K562 (cell line): ENCODE measurements around the gene CCDC78. TPM values are rescaled to one million over a fixed set of nuclear protein-coding genes. Genes with fewer than 3 reads are reported as not detected.
A peak's percentile ranks its signal among the peaks of the same experiment; 100 is the strongest.

Experiments
- ATAC-seq: fragments of 200-7000 bp; cut with Tn5 transposase; 3 replicates; pipeline ENCODE4 v1.9.1; 2020; ENCODE audit warnings: moderate library complexity
- BruUV-seq: library from RNA; stranded (reverse); fragments of 400-500 nt; replicated peaks from 2 replicates; lab custom pipeline; 2021; lab: Mats Ljungman, UMichigan
- CTCF ChIA-PET: fragments of 300-600 bp; formaldehyde crosslinking; extraction: SDS; loops from one replicate; lab custom pipeline; 2021; ENCODE audit warnings: low intra/inter-chr PET ratio; lab: Yijun Ruan, JAX
- POLR2A ChIA-PET: fragments of 300-600, 350-650 bp; sonication (Branson Sonifier 250); formaldehyde crosslinking; extraction: SDS; loops from one replicate; lab custom pipeline; 2021; ENCODE audit warnings: antibody characterized with exemption, inconsistent platforms; lab: Yijun Ruan, JAX
- DNase-seq, 4 experiments: peaks; one replicate each; pipeline versions ENCODE4 v3.0.0 to v3.0.0-alpha.2; 2011 to 2018; ENCODE audit warnings: low spot score in 3 of 4, mixed read lengths in 3 of 4; ENCODE audit errors: extremely low read depth in 1 of 4
- FAIRE-seq: peaks from 2 replicates; lab custom pipeline; 2011; peaks lifted over from hg19 to GRCh38; lab: Jason Lieb, UNC
- H2AFZ ChIP-seq: 2 replicates; pipeline ENCODE4 v1.6.0; 2011; ENCODE audit warnings: low read depth, low read length, control low read depth, inconsistent platforms
- H3K27ac ChIP-seq: fragments of 200-600 bp; 3 replicates; pipeline ENCODE4 v1.8.0; 2011; ENCODE audit warnings: low read depth, mild to moderate bottlenecking, control low read depth, inconsistent platforms, low read length, moderate library complexity, mixed read lengths; ENCODE audit errors: extremely low read depth
- H3K27me3 ChIP-seq, 2 experiments: fragments of 300-600 bp in 1 of 2; 2 replicates in 1 of 2; 3 replicates in 1 of 2; pipeline versions ENCODE4 v1.6.0 to v1.8.0; 2011; ENCODE audit warnings: inconsistent platforms in 2 of 2, low read length in 2 of 2, mild to moderate bottlenecking in 1 of 2, mixed read lengths in 1 of 2, moderate library complexity in 1 of 2; ENCODE audit not compliant: control insufficient read depth in 2 of 2, insufficient read depth in 2 of 2
- H3K36me3 ChIP-seq: fragments of 300-600 bp; 3 replicates; pipeline ENCODE4 v1.8.0; 2011; ENCODE audit warnings: mild to moderate bottlenecking, low read length, inconsistent platforms; ENCODE audit not compliant: control insufficient read depth, insufficient read depth
- H3K4me1 ChIP-seq, 2 experiments: fragments of 200-600 bp in 1 of 2; replicated peaks in 1 of 2; 2 replicates in 1 of 2; 3 replicates in 1 of 2; pipeline versions ENCODE4 v1.5.1 to v1.8.0; 2011; ENCODE audit warnings: inconsistent platforms in 2 of 2, low read length in 2 of 2, mild to moderate bottlenecking in 1 of 2, mixed read lengths in 1 of 2, moderate library complexity in 1 of 2; ENCODE audit not compliant: control insufficient read depth in 2 of 2, insufficient read depth in 2 of 2
- H3K4me2 ChIP-seq: 2 replicates; pipeline ENCODE4 v1.6.1; 2011; ENCODE audit warnings: low read length, control low read depth, inconsistent platforms, mixed read lengths; ENCODE audit not compliant: insufficient read depth
- H3K4me3 ChIP-seq: fragments of 200-600 bp; sonication (generic), shearing (Covaris generic); 2 replicates; pipeline ENCODE4 v1.5.1; 2016; ENCODE audit warnings: control low read depth, inconsistent platforms
- H3K79me2 ChIP-seq: fragments of 200-600 bp; 3 replicates; pipeline ENCODE4 v1.8.0; 2011; ENCODE audit warnings: low read length, inconsistent platforms; ENCODE audit not compliant: control insufficient read depth, insufficient read depth
- H3K9ac ChIP-seq, 2 experiments: 2 replicates each; pipeline versions ENCODE4 v1.6.0 to v1.6.1; 2011; ENCODE audit warnings: low read depth in 2 of 2, low read length in 2 of 2, control low read depth in 1 of 2, inconsistent platforms in 1 of 2, mild to moderate bottlenecking in 1 of 2, mixed read lengths in 1 of 2; ENCODE audit not compliant: insufficient read depth in 1 of 2
- H3K9me1 ChIP-seq: one replicate; pipeline ENCODE4 v1.6.0; 2011; ENCODE audit warnings: inconsistent platforms, mild to moderate bottlenecking, low read length, moderate library complexity; ENCODE audit not compliant: control insufficient read depth, insufficient read depth
- H3K9me3 ChIP-seq: replicated peaks from 2 replicates; pipeline ENCODE4 v1.5.1; 2011; ENCODE audit warnings: low read depth, low read length, inconsistent platforms; ENCODE audit not compliant: control insufficient read depth, insufficient read depth
- H4K20me1 ChIP-seq: replicated peaks from 2 replicates; pipeline ENCODE4 v1.6.1; 2011; ENCODE audit warnings: low read length, inconsistent platforms, mixed read lengths; ENCODE audit not compliant: control insufficient read depth, insufficient read depth
- CC2D1A ChIP-seq: fragments of 450-650 bp; IDR thresholded peaks from 2 replicates; pipeline ENCODE4 v1.6.1; 2017; ENCODE audit warnings: mild to moderate bottlenecking
- DPF2 ChIP-seq: fragments of 450-650 bp; IDR thresholded peaks from 2 replicates; pipeline ENCODE4 v1.6.1; 2016
- FOXA1 ChIP-seq: fragments of 450-650 bp; IDR thresholded peaks from 2 replicates; pipeline ENCODE4 v1.6.1; 2016; ENCODE audit warnings: mild to moderate bottlenecking, borderline replicate concordance
- WGBS: fragments of 100-300 bp; shearing (Covaris generic); methylation state at CpG from one replicate; pipeline ENCODE4 v1.1.6; 2016; ENCODE audit warnings: low coverage, mixed read lengths; ENCODE audit not compliant: insufficient coverage; ENCODE audit errors: missing lambda C conversion rate; 5-methylcytosine and 5-hydroxymethylcytosine counted together
- in situ Hi-C: fragments of 300-500 bp; cut with MboI; formaldehyde crosslinking; loops from 4 replicates; pipeline ENCODE4 v1.15.0; 2018; ENCODE audit warnings: inconsistent platforms, mixed read lengths
- intact Hi-C: fragments of 100-400 bp; cut with micrococcal nuclease; formaldehyde crosslinking; loops from 2 replicates; pipeline ENCODE4 v1.14.2; 2022
- polyA plus RNA-seq, 8 experiments: library from polyadenylated mRNA; depleted of rRNA in 4 of 8; stranded (reverse) in 5 of 8; unstranded in 3 of 8; fragments of >200 nt; fragmentation: Nextera tagmentation in 2 of 8; fragmentation: Illumina TruSeq in 1 of 8; extraction: Ambion mirVana in 2 of 8; extraction: Trizol in 1 of 8; gene quantifications; 2 replicates each; pipeline versions ENCODE4 v1.2.1 to v1.2.3, GENCODE V29; 2011 to 2014; ENCODE audit warnings: inconsistent platforms in 1 of 8, missing spikeins in 1 of 8
- total RNA-seq, 7 experiments: library from RNA; depleted of rRNA in 6 of 7; stranded (reverse); fragments of >200 nt in 6 of 7; fragmentation: Illumina TruSeq in 2 of 7; extraction: Trizol in 2 of 7; gene quantifications; 2 replicates each; pipeline versions ENCODE4 v1.2.1 to v1.2.3, GENCODE V29; 2011 to 2021; ENCODE audit warnings: low replicate concordance in 1 of 7
- TF ChIP-seq, protein P1 (sequence below), 3 experiments: IDR thresholded peaks in 2 of 3; conservative IDR thresholded peaks in 1 of 3; 2 replicates each; pipeline ENCODE4 v1.5.1; 2011 to 2012; ENCODE audit warnings: low read length in 3 of 3, mild to moderate bottlenecking in 3 of 3, control low read depth in 2 of 3, improper control_type of control experiment in 1 of 3, inconsistent platforms in 1 of 3, low read depth in 1 of 3, mixed read lengths in 1 of 3, moderate library complexity in 1 of 3; ENCODE audit not compliant: insufficient read depth in 2 of 3
- TF ChIP-seq, protein P2 (sequence below): sonication (generic); formaldehyde crosslinking; IDR thresholded peaks from 2 replicates; pipeline ENCODE4 v1.8.0; 2022; ENCODE audit warnings: missing genetic modification reagents, mild to moderate bottlenecking, moderate library complexity, borderline replicate concordance

The CCDC78 gene
- total and polyA plus RNA-seq, 9 of the 15 experiments (the other 6 are each of a cell fraction or from before 2014, with no cell fraction given), result 0.24 to 17.7 (median 2.9) TPM

DNA sequence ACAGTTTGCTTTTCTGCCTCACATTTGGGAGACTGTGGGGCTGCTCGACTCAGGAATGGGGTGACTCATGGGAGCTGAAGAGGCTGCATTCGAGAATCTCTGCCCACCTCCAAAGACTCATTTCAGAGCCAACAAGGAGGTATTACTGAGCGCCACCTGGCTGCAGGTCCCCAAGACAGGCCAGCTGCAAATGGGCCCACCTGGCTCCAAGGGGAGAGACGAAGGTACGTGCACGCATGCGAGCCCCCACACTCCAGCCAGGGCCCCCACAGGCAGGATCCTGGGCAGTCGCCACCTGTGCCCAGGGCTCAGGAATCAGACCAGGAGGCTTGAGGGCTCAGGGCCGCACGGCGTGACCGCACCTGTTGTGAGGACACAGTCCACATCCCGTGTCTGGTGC lies 6.7 kb upstream of the CCDC78 start:
- Histone ChIP-seq H3K79me2 (peaks cover 18% of the 10 kb centered on the region), H3K4me3 (no peak overlapping the region), H4K20me1 (no peaks in the 10 kb centered on the region; the same call in 1 of the 2 replicates)
- intact Hi-C loops, result no loop called here
- no peak for ATAC-seq
- 91% methylated on average over 7 of the region's 13 CpGs for WGBS
- TF ChIP-seq, protein P1, sequence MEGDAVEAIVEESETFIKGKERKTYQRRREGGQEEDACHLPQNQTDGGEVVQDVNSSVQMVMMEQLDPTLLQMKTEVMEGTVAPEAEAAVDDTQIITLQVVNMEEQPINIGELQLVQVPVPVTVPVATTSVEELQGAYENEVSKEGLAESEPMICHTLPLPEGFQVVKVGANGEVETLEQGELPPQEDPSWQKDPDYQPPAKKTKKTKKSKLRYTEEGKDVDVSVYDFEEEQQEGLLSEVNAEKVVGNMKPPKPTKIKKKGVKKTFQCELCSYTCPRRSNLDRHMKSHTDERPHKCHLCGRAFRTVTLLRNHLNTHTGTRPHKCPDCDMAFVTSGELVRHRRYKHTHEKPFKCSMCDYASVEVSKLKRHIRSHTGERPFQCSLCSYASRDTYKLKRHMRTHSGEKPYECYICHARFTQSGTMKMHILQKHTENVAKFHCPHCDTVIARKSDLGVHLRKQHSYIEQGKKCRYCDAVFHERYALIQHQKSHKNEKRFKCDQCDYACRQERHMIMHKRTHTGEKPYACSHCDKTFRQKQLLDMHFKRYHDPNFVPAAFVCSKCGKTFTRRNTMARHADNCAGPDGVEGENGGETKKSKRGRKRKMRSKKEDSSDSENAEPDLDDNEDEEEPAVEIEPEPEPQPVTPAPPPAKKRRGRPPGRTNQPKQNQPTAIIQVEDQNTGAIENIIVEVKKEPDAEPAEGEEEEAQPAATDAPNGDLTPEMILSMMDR (IDR thresholded peaks at IDR 0.05 in 2 of 3, conservative IDR thresholded peaks at IDR 0.05 in 1 of 3; ENCODE audit: insufficient read depth in 2 of 3, low read depth in 1 of 3, low read length in 3 of 3), result 0 out of 6 replicates have a peak, but pooled peaks of 2 of the 3 experiments have one; percentile 9 to 11
- TF ChIP-seq FOXA1 (no peak), CC2D1A (no peak), DPF2 (no peak)
- TF ChIP-seq, protein P2, sequence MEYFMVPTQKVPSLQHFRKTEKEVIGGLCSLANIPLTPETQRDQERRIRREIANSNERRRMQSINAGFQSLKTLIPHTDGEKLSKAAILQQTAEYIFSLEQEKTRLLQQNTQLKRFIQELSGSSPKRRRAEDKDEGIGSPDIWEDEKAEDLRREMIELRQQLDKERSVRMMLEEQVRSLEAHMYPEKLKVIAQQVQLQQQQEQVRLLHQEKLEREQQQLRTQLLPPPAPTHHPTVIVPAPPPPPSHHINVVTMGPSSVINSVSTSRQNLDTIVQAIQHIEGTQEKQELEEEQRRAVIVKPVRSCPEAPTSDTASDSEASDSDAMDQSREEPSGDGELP (CRISPR knock-in tag), result 0 out of 2 replicates have a peak, but pooled peaks have one; percentile 17
- TF ChIP-seq, all 486 proteins: peak for 2
- no peaks in the 10 kb centered on the region for H3K9me3 ChIP-seq
- H3K27me3 ChIP-seq, result no peaks in the 10 kb centered on the region
- H3K9ac ChIP-seq, result no peak overlapping the region
- no TSS peak for BruUV-seq
- H3K27ac ChIP-seq, result no peak overlapping the region
- DNase-seq, result no peak
- H3K4me1 ChIP-seq, result peaks cover 13 to 96% of the 10 kb centered on the region in 2 experiments
- no peak for FAIRE-seq
- peaks cover 5% of the 10 kb centered on the region for H3K9me1 ChIP-seq
- H3K36me3 ChIP-seq, result peaks cover 84% of the 10 kb centered on the region; the same call in 2 of the 3 replicates
- ChIA-PET CTCF (interaction anchor here (0.6 kb wide), 1 partner anchor 52 kb away, joined by 3 read pairs; no protein-coding TSS in a partner anchor), POLR2A (no interaction called here)
- in situ Hi-C loops, result no loop called here
- H2AFZ ChIP-seq, result no peak overlapping the region
- no peak overlapping the region for H3K4me2 ChIP-seq
